HG02970 (cell line): ENCODE results near the gene GLDC.
A peak's percentile ranks its signal among the peaks of the same experiment; 100 is the strongest.

Experiments used
- ATAC-seq: cut with Tn5 transposase; IDR thresholded peaks from one replicate; pipeline ENCODE4 v1.9.1; 2021; ENCODE audit warnings: mild to moderate bottlenecking, moderate library complexity, moderate number of reproducible peaks; ENCODE audit not compliant: unreplicated experiment, low FRiP score

Gene GLDC

DNA sequence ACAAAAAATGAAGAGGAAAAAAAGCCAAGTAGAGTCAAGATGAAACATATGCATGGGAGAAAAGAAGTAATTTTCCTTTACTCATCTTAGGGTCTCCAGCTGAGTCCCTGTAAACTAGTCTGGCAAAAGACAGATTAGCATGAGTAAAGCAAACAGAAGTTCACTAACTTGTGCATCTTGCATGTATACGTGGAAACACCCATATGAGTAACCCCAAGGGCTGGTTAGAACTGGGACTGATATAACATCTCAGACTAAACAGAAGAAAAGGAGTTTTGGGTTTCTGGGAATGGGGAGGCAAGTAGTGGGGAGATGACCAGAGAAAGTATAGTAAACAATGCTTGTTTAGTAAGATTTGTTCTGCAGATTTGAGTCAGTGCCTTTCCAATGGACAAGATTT, 20.1 kb upstream of the GLDC start:
- ATAC-seq, result no peak

DNA sequence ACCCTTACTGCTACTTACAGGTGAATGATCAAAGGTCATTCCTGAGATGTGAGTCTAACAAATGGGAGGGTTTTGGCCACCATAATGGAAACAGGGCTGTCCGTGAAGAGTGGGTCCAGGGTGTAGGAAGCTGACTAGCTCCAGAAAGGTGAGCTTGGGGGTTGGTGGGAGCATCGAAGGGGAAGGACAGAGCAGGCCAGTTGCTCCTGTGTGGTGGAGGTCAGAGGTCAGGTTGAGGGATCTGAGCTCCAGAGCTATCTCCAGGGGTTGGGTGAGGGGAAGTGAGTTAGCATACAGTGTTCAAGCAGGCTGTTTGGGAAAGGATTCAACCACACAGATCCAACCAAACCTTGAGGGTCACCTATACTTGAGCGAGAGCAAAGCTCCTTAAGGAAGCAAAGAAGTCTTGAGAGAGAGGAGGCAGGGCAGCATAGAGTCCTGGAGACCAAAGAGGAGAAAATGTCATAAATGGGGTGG, 18.7 kb upstream of the GLDC start:
- no peak for ATAC-seq

DNA sequence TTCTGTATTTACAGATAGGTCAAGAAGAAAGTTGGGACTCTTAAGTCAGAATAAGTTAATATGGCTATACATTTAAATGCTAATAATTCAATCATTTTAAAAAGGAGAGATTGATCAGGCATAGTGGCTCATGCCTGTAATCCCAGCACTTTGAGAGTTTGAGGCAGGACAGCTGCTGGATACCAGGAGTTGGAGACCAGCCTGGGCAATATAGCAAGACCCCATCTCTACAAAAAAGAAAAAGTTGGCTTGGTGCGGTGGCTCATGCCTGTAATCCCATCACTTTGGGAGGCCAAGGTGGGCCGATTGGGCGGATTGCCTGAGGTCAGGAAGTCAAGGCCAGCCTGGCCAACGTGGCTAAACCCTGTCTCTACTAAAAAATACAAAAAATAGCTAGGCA, 15.0 kb upstream of the GLDC start:
- no peak for ATAC-seq

DNA sequence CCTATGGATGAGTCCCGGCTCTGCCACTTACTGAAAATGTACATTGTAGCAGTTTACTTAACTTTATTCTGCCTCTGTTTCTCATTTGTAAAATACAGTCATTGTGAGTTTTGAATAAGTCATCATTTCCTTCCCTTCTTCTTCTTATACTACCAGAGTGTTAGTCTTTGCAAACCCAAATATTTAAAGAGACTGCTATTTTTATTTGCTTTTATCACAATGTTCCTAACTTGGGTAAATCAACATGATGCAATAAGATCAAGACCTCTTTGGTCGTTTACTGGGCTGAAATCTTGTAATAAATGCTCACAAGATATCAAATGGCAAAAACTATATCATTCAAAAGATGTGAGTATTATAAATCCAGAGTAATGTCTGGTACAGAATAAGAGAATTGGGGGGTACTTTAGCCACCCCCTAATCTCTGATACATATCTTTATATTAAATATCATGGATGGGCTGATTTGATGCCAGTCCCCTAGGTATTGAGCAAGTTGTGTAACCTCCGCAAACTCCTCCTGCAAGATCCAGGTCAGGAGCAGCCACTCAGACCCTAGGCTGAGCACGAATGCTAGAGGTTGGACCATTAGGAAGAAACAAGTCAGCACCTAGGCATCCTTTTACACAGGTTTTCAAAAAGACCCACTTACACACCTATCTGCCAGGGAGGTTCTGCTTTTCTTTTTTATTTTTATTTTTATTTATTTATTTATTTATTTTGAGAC, 13.3 kb upstream of the GLDC start:
- ATAC-seq, result no peak

DNA sequence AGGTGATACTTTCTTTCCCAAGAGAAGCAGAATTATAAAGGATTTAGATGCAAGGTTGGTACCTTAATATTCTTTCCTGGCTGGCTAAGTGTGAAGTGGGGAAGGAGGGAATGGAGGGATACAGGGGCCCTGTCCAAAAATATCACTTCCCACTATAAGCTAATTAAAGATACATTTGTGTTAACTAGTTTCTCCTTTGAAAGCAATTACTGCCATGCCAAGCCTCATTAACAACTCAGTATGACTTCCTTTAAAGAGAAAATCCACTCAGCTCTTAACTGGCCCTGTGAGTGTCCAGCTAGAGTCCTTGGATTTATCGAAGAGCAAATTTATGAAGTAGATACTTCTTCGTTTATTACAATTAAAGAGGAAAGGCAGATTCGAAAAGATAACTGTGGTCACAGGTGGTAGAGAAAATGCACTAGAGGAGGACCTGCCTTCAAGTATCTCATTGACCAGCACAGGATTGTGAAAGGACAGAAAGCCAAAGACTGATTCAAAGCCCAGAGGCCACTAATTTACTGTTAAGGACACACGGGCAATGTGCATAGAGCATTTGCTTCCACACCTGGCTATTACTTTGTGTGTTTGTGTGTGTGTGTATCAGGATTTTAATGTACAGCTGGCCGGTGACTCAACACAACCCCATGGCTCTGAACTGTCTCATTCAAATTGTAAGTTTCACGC, 11.2 kb upstream of the GLDC start:
- ATAC-seq, result no peak

DNA sequence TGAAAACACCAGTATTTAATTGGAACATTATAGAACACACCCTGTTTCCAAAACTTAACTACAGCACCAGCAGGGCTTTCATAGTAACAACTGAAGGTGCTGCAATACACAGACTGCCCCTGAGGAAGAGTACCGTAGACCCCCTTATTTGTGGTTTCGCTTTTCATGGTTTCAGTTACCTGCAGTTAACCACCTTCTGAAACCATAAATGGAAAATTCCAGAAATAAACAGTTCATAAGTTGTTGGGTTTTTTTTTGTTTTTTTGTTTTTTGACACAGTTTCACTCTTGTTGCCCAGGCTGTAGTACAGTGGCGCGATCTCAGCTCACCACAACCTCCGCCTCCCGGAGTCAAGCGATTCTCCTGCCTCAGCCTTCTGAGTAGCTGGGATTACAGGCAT, 9.5 kb upstream of the GLDC start:
- ATAC-seq, result peak; percentile 70

DNA sequence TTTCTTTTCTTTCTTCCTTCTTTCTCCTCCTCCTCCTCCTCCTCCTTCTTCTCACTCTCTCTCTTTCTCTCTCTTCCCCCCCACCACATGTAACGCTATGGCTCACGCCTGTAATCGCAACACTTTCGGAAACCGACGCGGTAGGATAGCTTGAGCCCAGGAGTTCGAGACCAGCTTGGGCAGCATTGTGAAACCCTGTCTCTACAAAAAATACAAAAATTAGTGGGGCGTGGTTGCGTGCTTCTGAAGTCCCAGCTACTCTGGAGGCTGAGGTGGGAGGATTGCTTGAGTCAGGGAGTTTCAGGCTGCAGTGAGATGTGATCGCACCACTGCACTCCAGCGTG, 736 bp upstream of the GLDC start:
- ATAC-seq, result no peak

DNA sequence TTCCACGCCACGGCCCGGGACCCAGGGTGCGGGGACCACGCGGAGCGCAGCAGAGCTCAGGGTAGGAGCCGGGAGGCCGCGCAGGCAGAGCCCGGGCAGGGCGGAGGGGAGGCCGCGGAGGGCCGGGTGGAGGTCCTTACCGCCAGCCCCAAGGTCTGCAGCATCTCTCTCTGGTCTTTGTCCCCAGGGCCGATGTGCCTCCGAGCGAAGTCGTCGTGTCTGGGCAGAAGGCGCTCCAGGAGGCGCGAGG, 499 bp downstream of the GLDC start:
- ATAC-seq, result peak; percentile 36

DNA sequence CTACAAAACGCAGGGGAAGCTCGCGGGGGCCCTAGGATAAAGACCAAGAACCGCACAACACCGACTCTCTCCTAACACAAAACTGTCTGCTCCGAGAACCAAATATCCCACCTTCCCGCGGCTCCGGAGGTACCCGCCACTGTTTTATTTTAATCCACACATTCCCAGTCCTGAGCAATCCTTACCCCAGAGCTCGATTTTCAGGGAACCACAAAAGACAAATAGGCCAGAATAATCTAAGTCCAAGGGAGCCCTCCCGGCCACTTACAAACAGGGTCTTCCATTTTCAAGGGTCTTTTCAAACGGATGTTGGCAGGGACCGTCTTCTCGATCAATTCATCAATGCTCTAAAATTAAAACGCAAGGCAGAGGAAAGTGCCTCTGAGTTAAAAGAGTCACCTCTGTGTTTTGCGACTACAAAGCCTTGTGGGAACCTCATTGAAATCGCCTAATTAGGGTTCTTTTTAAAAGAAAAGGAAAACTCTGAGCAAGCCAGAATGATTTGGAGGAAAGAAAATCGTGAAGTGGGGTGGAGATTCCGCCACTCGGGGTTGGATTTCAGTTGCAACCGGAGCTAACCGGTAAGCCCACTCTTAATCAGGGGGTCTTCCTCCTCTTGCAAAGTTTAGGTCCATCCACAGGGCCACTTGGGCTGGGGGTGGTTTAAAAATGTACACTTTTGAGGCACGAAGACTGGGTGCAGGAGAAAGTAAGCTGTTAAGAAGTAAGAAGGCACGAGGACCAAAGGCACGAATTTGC, 1.0 kb downstream of the GLDC start:
- no peak for ATAC-seq

DNA sequence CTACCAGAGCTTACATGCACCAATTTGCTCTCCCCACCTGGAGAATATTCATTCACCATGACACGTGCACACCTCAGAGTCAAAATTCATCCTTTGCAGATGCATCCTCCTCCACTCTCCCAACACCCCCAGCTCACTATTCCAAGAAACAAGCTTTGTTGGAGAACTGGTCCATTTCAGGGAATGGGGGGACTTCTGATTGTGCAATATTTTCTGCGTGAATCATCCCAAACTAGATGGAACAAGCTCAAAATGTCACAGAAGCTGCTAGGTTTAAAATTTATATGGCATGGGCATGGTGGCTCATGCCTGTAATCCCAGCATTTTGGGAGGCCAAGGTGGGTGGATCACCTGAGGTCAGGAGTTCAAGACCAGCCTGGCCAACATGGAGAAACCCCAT, 3.6 kb downstream of the GLDC start:
- no peak for ATAC-seq

DNA sequence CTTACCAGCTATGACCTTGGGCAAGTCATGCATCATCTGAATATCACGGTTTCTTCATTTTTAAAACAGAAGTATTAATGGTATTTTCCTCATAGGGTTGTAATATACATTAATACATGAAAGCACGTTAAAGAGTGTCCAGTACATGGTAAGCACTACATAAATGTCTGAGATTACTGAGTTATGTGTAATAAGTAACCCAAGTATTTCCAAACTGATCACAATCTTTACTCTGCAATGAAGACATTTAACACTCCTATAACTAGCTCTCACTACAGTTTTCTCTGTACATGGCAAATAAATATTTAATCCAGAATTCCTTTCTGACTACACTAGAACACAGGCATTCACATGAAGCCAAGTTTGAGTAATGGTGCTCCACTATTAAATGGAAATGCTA, 4.0 kb downstream of the GLDC start:
- ATAC-seq, result no peak

DNA sequence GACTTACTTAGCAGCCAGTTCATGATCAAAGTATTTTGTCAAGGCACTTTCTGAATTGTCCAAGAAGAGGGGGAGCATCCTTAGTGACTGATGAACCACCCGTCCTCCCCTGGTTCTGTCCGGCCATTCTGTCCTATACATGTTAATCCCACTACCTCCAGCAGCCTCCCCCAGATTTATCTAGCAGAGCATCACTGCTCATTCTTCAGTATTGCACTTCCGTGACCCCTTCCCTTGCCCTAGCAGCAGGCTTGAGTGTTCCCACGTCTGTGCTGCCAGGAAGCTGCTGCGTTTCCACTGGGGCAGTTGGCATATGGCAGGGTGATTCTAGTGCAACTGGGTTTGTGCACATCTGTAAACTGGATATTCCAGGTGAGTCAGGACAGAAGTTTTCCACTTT, 4.5 kb downstream of the GLDC start:
- no peak for ATAC-seq

DNA sequence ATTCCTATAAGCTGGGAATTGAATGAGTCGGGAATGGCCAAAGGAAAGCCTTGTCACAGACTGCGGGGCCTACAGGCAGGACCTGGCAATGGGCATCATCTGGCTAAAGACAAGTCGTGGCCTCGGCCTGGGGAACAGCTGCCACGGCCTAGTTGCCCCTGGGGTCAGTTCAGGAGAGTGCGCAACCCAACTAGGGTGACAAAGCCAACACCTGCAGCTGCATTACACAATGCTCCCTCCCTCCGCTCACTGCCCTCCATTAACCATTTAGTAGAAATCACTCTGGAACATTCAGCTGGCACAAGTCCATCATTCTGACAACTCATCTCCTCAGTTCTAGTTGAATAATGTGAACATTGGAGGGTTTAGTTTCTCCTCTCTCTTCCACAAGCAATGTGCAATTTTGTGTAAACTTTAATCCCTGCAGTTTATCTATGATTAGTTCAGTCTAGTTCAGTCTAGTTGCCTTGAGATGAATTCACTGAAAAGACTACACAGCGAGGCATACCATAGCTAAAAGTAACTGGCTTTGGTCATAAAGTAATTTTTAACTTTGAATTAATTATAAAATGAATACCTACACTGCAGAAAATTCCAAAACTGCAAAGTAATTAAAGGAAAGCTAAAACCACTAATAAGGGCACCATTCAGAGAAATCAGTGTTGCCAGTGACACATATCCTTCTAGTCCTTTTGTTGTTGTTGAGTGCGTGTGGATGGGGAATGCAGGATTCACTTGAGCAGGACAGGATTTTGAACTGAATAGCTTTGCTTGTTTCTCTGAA, 5.1 kb downstream of the GLDC start:
- ATAC-seq, result no peak

DNA sequence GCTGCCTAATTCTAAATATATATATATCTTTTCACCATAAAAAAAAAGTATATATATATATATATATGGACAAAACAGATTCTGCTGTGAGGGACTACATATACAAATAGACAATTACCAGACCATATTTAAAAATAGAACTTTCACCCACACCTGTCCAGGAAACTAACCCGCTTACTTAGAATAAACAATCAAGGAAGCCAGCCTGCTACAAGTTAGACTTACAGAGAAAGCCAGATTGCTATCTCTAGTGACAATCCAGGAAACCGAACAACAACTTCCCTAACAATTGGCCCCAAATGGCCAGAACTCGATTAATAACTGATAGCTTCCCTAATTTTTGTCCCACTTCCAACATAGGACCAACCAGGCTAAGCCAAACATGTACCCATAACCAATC, 5.9 kb downstream of the GLDC start:
- ATAC-seq, result no peak

DNA sequence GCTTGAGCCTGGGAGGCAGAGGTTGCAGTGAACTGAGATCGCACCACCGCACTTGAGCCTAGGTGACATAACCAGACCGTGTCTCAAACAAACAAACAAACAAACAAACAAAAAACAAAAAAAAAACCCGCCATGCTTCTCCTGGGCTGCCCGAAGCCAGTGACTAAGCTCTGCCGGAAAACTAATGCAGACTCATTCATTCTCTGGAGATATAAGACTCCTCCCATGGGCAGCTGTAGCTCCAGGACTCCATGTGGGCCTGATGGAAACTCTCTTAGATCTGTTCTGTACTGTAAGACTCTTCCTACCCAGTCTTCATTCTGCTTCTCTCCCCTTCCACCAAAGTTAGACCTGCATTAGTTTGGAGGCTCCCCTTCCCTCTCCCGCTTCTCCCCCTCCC, 11.1 kb downstream of the GLDC start:
- no peak for ATAC-seq

DNA sequence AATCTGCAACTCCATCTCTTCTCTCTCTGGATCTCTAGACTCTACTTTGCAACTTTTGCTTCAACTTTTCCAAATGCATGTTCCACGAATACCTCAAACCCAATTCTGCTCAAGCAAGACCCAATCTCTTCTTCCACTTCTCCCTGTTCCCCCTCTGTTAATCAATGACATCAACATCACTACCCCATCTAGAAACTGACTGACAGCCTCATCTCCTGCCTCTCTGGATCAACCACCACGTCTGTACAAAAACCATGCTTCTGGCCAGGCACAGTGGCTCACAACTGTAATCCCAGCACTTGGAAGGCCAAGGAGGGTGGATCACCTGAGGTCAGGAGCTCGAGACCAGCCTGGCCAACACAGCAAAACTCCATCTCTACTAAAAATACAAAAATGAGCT, 12.2 kb downstream of the GLDC start:
- ATAC-seq, result no peak

DNA sequence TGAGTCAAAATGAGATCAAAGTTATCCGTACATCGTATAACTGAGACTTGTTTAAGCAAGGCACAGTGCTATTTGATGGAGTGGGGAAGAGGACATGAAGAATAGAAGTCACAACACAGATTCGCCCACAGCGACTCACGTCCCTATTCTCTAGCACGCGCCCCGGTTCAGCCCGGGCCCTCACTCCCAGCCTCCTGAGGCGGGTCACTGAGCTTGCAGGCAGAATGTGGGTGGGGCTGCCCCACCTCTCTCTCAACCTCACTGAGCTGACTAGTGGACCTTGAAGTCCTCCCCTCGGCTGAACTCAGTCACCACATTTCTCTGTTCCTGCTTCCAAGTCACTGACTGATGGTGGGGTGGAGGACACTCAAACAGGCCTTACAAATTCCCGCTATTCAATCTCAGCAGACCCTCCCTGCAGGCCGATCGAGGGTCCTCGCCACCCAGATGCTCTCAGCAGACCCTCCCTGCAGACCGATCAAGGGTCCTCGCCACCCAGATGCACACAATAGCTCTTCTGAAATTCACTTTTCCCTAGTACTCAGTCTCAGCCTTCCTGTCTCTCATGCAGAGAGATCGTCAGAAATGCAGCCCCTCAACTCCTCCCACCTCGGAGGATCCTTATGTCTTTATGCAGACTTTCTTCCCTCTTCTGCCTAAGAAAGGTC, 12.9 kb downstream of the GLDC start:
- ATAC-seq, result peak; percentile 81

DNA sequence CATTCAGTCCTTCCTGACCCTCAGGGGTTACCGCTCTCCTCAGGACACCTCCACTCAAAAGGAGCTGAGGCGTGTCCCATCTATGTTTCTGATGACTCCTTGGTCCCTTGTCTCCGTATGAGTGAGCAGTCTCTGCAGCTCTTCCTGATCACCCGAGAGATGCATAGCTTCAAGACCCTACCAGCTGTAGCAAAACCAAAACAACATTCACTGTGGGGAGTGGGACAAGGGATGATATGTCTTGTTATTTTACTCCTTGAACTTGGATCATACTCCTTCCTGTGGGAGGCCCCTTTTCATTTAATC, 14.4 kb downstream of the GLDC start:
- ATAC-seq, result no peak

DNA sequence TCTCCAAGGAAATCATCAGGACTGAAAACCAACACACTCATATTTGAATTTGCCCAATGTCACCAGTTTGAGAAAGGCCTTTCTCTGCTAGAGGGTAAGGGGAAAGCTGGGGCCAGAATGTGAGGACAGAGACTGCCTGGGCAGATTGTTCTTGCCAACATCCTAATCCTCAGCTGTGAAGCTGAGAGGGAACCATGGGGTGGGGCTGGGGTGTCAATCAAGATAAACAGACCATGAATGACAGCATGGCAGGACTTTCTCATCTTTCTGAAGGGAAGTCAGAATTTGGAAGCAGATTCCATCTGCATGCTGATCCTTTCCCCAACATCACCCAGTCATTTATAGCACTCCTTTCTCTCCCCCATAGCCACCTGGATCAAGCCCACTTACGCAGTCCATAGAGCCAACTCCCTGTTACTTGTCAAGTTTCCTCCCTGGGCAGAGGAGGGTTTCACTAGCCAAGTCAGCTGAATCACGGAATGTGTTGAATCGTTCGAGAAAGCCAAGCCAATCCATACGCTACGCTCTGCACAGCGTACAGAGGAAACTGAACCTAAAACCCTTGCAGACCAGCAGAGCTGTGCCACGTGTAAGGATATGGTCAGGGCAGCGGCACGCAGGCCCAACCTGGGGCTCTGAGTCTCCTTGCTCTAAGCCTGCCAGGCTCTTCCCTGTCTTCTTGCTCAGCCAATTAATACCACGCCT, 14.9 kb downstream of the GLDC start:
- no peak for ATAC-seq

DNA sequence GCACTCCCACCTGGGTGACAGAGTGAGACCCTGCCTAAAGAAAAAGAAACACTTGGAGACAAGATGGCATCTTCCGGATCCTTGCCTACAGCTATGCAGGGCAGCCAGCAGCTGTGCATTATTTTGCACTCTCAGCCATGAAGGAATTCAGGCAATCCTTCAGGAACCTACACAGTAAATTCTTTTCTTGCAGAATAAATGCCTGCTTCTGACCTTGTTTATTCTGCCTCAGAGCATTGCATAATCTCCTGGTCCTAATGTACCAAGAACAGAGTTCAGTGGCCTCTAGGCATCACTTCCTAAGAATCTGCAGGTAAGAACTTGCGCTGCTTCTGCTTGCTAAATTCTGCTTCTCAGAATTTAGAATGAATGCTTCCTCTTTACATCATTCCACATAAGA, 16.8 kb downstream of the GLDC start:
- ATAC-seq, result no peak
